RWPE2 (cell line): Measurements from ENCODE around the gene MYOM1.
A peak's percentile ranks its signal among the peaks of the same experiment; 100 is the strongest.

Experiments
- ATAC-seq: fragments of 200-7000 bp; cut with Tn5 transposase; 3 replicates; pipeline ENCODE4 v1.9.1; 2021; ENCODE audit warnings: low read depth
- DNase-seq: peaks from one replicate; pipeline ENCODE4 v3.0.0-alpha.2; 2020; ENCODE audit warnings: low spot score
- H3K27ac ChIP-seq: fragments of 450-650 bp; 2 replicates; pipeline ENCODE4 v1.5.1; 2017; ENCODE audit warnings: mild to moderate bottlenecking; ENCODE audit not compliant: poor library complexity, severe bottlenecking
- H3K27me3 ChIP-seq: fragments of 250-450 bp; sonication (Bioruptor Pico); 2 replicates; pipeline ENCODE4 v1.5.1; 2021; ENCODE audit warnings: mild to moderate bottlenecking, moderate library complexity; ENCODE audit not compliant: insufficient read depth, poor library complexity, severe bottlenecking
- H3K36me3 ChIP-seq: fragments of 250-450 bp; sonication (Bioruptor Pico); 2 replicates; pipeline ENCODE4 v1.5.1; 2020; ENCODE audit warnings: low read depth, mild to moderate bottlenecking, moderate library complexity
- H3K4me1 ChIP-seq: fragments of 250-450 bp; sonication (Bioruptor Pico); 2 replicates; pipeline ENCODE4 v1.5.1; 2021; ENCODE audit warnings: mild to moderate bottlenecking, moderate library complexity; ENCODE audit not compliant: insufficient read depth, poor library complexity, severe bottlenecking
- H3K4me3 ChIP-seq: fragments of 250-450 bp; sonication (Bioruptor Pico); 2 replicates; pipeline ENCODE4 v1.5.1; 2021; ENCODE audit warnings: mild to moderate bottlenecking, moderate library complexity; ENCODE audit not compliant: severe bottlenecking
- H3K9me3 ChIP-seq: fragments of 250-450 bp; sonication (Bioruptor Pico); 2 replicates; pipeline ENCODE4 v1.5.1; 2021; ENCODE audit warnings: mild to moderate bottlenecking, moderate library complexity; ENCODE audit not compliant: severe bottlenecking
- CTCF ChIP-seq: fragments of 450-650 bp; IDR thresholded peaks from one replicate; pipeline ENCODE4 v1.5.1; 2017; ENCODE audit warnings: mild to moderate bottlenecking, moderate library complexity; ENCODE audit not compliant: poor library complexity, severe bottlenecking

MYOM1 gene

GRCh38 chr18:3157606-3158005 is 62.2 kb downstream of the MYOM1 start:
- Histone ChIP-seq H3K9me3 (no peaks in the 10 kb centered on the region), H3K27ac (no peak overlapping the region), H3K27me3 (no peaks in the 10 kb centered on the region), H3K4me3 (no peak overlapping the region), H3K36me3 (no peaks in the 10 kb centered on the region), H3K4me1 (peaks cover 11% of the 10 kb centered on the region)
- ATAC-seq = no peak
- no peak for TF ChIP-seq CTCF
- DNase-seq = no peak

- H3K27ac ChIP-seq = no peak overlapping the region
- peaks cover 11% of the 10 kb centered on the region for H3K4me1 ChIP-seq
- no peak overlapping the region for H3K4me3 ChIP-seq
- no peaks in the 10 kb centered on the region for H3K27me3 ChIP-seq
- no peak for TF ChIP-seq CTCF
- no peaks in the 10 kb centered on the region for H3K36me3 ChIP-seq
- DNase-seq = no peak
- H3K9me3 ChIP-seq = no peaks in the 10 kb centered on the region
- no peak for ATAC-seq
Measured at GRCh38 chr18:3157086-3157485, 62.7 kb downstream of the MYOM1 start.

- H3K36me3 ChIP-seq = no peaks in the 10 kb centered on the region
- peaks cover 11% of the 10 kb centered on the region for H3K4me1 ChIP-seq
- no peak overlapping the region for H3K27ac ChIP-seq
- no peaks in the 10 kb centered on the region for H3K27me3 ChIP-seq
- no peak for ATAC-seq
- DNase-seq = no peak
- H3K4me3 ChIP-seq = no peak overlapping the region
- TF ChIP-seq CTCF = no peak
- H3K9me3 ChIP-seq = no peaks in the 10 kb centered on the region
Measured at GRCh38 chr18:3156325-3156640, 63.5 kb downstream of the MYOM1 start.

GRCh38 chr18:3154214-3154613 is 65.6 kb downstream of the MYOM1 start:
- Histone ChIP-seq H3K36me3 (no peaks in the 10 kb centered on the region), H3K27ac (no peak overlapping the region), H3K9me3 (no peaks in the 10 kb centered on the region), H3K4me3 (no peak overlapping the region), H3K27me3 (no peaks in the 10 kb centered on the region), H3K4me1 (peaks cover 11% of the 10 kb centered on the region)
- DNase-seq (no peak), ATAC-seq (no peak)
- no peak for TF ChIP-seq CTCF

GRCh38 chr18:3153107-3153704 is 66.6 kb downstream of the MYOM1 start:
- no peak for TF ChIP-seq CTCF

More at GRCh38 chr18:3153107-3153704, 66.6 kb downstream of the MYOM1 start:
- H3K9me3 ChIP-seq = no peaks in the 10 kb centered on the region
- H3K27me3 ChIP-seq = no peaks in the 10 kb centered on the region
- peaks cover 11% of the 10 kb centered on the region for H3K4me1 ChIP-seq
- ATAC-seq = peak; percentile 41; the same call in 2 of the 3 replicates
- H3K36me3 ChIP-seq = no peaks in the 10 kb centered on the region
- no peak overlapping the region for H3K27ac ChIP-seq
- no peak for DNase-seq
- no peak overlapping the region for H3K4me3 ChIP-seq
